GM12891 (cell line): ENCODE measurements around the gene CDC42EP3.

Experiments
- DNase-seq: peaks from one replicate; pipeline ENCODE4 v3.0.0; 2011; ENCODE audit warnings: low spot score; ENCODE audit not compliant: insufficient read length
- FAIRE-seq: peaks from 2 replicates; lab custom pipeline; 2011; peaks lifted over from hg19 to GRCh38; lab: Jason Lieb, UNC
- PAX5 ChIP-seq: IDR thresholded peaks from 2 replicates; pipeline ENCODE4 v1.6.1; 2011; ENCODE audit warnings: low read length, moderate library complexity, mild to moderate bottlenecking; ENCODE audit not compliant: insufficient read depth, severe bottlenecking
- POLR2A ChIP-seq: IDR thresholded peaks from 2 replicates; pipeline ENCODE4 v1.6.1; 2011; ENCODE audit warnings: low read depth, low read length, control low read depth
- POLR2AphosphoS5 ChIP-seq: IDR thresholded peaks from 2 replicates; pipeline ENCODE4 v1.6.1; 2011; ENCODE audit warnings: low read depth, low read length, control low read depth
- POU2F2 ChIP-seq: IDR thresholded peaks from 2 replicates; pipeline ENCODE4 v1.6.1; 2011; ENCODE audit warnings: low read depth, mild to moderate bottlenecking, control low read depth, low read length, moderate library complexity
- SPI1 ChIP-seq: IDR thresholded peaks from 2 replicates; pipeline ENCODE4 v1.6.1; 2011; ENCODE audit warnings: low read depth, low read length, control low read depth
- TAF1 ChIP-seq: IDR thresholded peaks from 2 replicates; pipeline ENCODE4 v1.6.1; 2011; ENCODE audit warnings: low read depth, low read length, control low read depth

Gene CDC42EP3

GRCh38 chr2:37641582-37642171, 29.8 kb downstream of the CDC42EP3 start:
- DNase-seq (no peak), FAIRE-seq (peak; percentile 76)
- TF ChIP-seq POLR2AphosphoS5 (no peak), SPI1 (no peak), PAX5 (no peak), TAF1 (no peak), POU2F2 (no peak), POLR2A (no peak)

GRCh38 chr2:37639631-37640030, 31.8 kb downstream of the CDC42EP3 start:
- FAIRE-seq = no peak

GRCh38 chr2:37638973-37639372, 32.5 kb downstream of the CDC42EP3 start:
- FAIRE-seq (no peak), DNase-seq (no peak)
- TF ChIP-seq TAF1 (no peak), POU2F2 (no peak), POLR2A (no peak), PAX5 (no peak), POLR2AphosphoS5 (peak; percentile 75), SPI1 (no peak)

More at GRCh38 chr2:37639631-37640030, 31.8 kb downstream of the CDC42EP3 start:
- no peak for DNase-seq
- TF ChIP-seq POU2F2 (no peak), POLR2A (peak; percentile 47; the same call in 1 of the 2 replicates)

- DNase-seq (no peak), FAIRE-seq (no peak)
- TF ChIP-seq TAF1 (no peak), PAX5 (no peak), POLR2A (no peak), SPI1 (no peak)
Measured at GRCh38 chr2:37637985-37638384, 33.5 kb downstream of the CDC42EP3 start.

- DNase-seq = no peak
- FAIRE-seq = no peak
- TF ChIP-seq PAX5 (no peak), POLR2A (no peak), TAF1 (no peak), SPI1 (no peak), POU2F2 (no peak), POLR2AphosphoS5 (no peak)
Measured at GRCh38 chr2:37637190-37637860, 34.1 kb downstream of the CDC42EP3 start.

GRCh38 chr2:37636381-37637066, 34.9 kb downstream of the CDC42EP3 start:
- peak; percentile 82 for FAIRE-seq
- no peak for DNase-seq
- TF ChIP-seq POU2F2 (no peak; the same call in 1 of the 2 replicates), POLR2AphosphoS5 (peak; percentile 54; the same call in 1 of the 2 replicates), POLR2A (peak; percentile 68)

GRCh38 chr2:37635504-37636380, 35.7 kb downstream of the CDC42EP3 start:
- DNase-seq (no peak), FAIRE-seq (peak; percentile 94)
- TF ChIP-seq TAF1 (no peak; the same call in none of the 2 replicates), PAX5 (no peak), SPI1 (peak; percentile 57), POLR2A (peak; percentile 72; the same call in 1 of the 2 replicates), POLR2AphosphoS5 (peak; percentile 66; the same call in 1 of the 2 replicates), POU2F2 (peak; percentile 6)

GRCh38 chr2:37634914-37635503, 36.4 kb downstream of the CDC42EP3 start:
- FAIRE-seq (no peak), DNase-seq (no peak)
- TF ChIP-seq POU2F2 (no peak; the same call in 1 of the 2 replicates), SPI1 (no peak), POLR2A (peak; percentile 89), POLR2AphosphoS5 (peak; percentile 84), PAX5 (no peak), TAF1 (no peak; the same call in 1 of the 2 replicates)

GRCh38 chr2:37633845-37634244, 37.6 kb downstream of the CDC42EP3 start:
- no peak for FAIRE-seq
- DNase-seq = no peak
- TF ChIP-seq POLR2AphosphoS5 (0 out of 2 replicates have a peak, but pooled peaks have one; percentile 40), SPI1 (no peak), POLR2A (peak; percentile 52)
